Body of pancreas (tissue), 4 donors: ENCODE measurements around the gene TRAPPC5.

Experiments
- POLR2A ChIP-seq, 3 donors: fragments of 450-650 bp; IDR thresholded peaks; one replicate each; pipeline ENCODE4 v1.6.1; 2016; ENCODE audit warnings: antibody characterized with exemption in 3 of 3, mild to moderate bottlenecking in 2 of 3
- TF ChIP-seq, protein P1 (sequence below), 7 experiments: fragments of 450-650 bp in 4 of 7; fragments of 200-600 bp in 3 of 7; sonication (generic) in 3 of 7; IDR thresholded peaks; one replicate each; pipeline ENCODE4 v1.5.1; 2016 to 2019; ENCODE audit warnings: antibody characterized with exemption in 7 of 7

- TF ChIP-seq, protein P1, sequence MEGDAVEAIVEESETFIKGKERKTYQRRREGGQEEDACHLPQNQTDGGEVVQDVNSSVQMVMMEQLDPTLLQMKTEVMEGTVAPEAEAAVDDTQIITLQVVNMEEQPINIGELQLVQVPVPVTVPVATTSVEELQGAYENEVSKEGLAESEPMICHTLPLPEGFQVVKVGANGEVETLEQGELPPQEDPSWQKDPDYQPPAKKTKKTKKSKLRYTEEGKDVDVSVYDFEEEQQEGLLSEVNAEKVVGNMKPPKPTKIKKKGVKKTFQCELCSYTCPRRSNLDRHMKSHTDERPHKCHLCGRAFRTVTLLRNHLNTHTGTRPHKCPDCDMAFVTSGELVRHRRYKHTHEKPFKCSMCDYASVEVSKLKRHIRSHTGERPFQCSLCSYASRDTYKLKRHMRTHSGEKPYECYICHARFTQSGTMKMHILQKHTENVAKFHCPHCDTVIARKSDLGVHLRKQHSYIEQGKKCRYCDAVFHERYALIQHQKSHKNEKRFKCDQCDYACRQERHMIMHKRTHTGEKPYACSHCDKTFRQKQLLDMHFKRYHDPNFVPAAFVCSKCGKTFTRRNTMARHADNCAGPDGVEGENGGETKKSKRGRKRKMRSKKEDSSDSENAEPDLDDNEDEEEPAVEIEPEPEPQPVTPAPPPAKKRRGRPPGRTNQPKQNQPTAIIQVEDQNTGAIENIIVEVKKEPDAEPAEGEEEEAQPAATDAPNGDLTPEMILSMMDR (IDR thresholded peaks at IDR 0.05): no peak
- no peak for TF ChIP-seq POLR2A (IDR thresholded peaks at IDR 0.05)
These were observed 44.3 kb upstream of the TRAPPC5 start for GRCh38 chr19:7636317-7636690.
